Dendritic cell treated with granulocyte-macrophage colony-stimulating factor and Interleukin-4, amounts not matched to agents 40 ng/mL and 50 ng/mL, for 4 days (primary cell): Measurements from ENCODE around the gene MAPKAPK3.

Experiments
- H3K27ac Mint-ChIP-seq: one replicate; pipeline ENCODE4 v1.8.0; 2022; ENCODE audit warnings: mild to moderate bottlenecking, mixed read lengths
- H3K27me3 Mint-ChIP-seq: one replicate; pipeline ENCODE4 v1.8.0; 2022; ENCODE audit warnings: mild to moderate bottlenecking, mixed read lengths
- H3K36me3 Mint-ChIP-seq: one replicate; pipeline ENCODE4 v1.8.0; 2022; ENCODE audit warnings: low read depth, mixed read lengths
- H3K4me1 Mint-ChIP-seq: one replicate; pipeline ENCODE4 v1.8.0; 2022; ENCODE audit warnings: low read depth, mixed read lengths
- H3K4me3 Mint-ChIP-seq: one replicate; pipeline ENCODE4 v1.8.0; 2022; ENCODE audit warnings: mild to moderate bottlenecking, moderate library complexity, mixed read lengths
- H3K9me3 Mint-ChIP-seq: one replicate; pipeline ENCODE4 v1.8.0; 2022; ENCODE audit warnings: mixed read lengths
- intact Hi-C: fragments of 100-400 bp; cut with micrococcal nuclease; formaldehyde crosslinking; loops from one replicate; pipeline ENCODE4 v1.15.0; 2022

The MAPKAPK3 gene

DNA sequence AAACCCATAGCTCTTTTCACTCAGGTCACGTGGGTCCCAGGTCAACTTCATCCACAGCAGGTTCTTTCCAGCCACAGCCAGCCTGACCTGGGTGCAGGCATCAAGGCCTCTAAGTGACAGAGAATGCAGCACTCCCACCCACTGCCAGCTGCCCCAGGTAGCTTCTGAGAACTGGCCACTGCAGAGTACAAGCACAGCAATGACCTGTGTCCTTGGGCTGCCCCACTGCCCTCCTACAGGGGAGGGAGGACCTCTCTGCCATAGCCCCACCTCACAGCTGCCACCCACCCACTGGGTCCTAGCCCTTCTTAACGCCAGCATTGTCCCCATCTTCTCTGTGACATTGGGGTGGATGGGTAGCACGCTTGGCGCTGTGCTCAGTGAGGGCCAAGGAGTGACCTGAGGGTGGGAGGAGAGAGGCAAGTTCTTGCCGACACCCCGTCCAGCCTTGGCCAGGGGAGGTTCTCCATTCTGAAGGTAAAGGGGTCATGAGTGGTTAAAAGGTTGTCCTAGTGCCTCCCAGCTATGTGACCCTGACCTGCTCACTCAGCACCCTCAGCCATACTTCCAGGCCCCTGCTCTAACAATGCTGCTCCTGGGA, 17.7 kb upstream of the MAPKAPK3 start:
- Mint-ChIP-seq H3K4me3 (no peak overlapping the region), H3K27me3 (no peaks in the 10 kb centered on the region), H3K4me1 (peaks cover 83% of the 10 kb centered on the region), H3K27ac (peak overlapping the region; percentile 99), H3K9me3 (no peaks in the 10 kb centered on the region), H3K36me3 (peaks cover 65% of the 10 kb centered on the region)
- intact Hi-C loops = no loop called here

DNA sequence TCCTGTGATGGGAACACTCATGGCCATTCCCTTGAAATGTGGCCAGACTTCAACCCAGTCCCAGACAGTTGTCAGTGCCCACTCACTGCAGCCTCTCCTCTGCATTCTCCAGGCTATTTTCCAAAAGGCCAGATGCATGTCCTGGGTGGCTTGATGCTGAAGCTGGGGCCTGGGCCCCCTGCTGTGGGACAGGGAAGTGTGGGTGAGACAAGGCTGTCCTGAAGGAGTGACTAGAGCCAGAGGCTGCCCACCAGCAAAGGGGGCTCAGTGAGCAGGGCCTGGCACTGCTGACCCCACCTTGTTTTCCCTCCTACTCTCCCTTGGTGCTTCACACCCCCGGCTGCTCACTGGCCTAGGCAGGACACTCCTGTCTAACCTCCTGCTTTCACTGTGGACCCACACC, 17.2 kb upstream of the MAPKAPK3 start:
- Mint-ChIP-seq H3K4me1 (peaks cover 83% of the 10 kb centered on the region), H3K27ac (peak overlapping the region; percentile 99), H3K36me3 (peaks cover 65% of the 10 kb centered on the region), H3K4me3 (peak overlapping the region; percentile 41), H3K9me3 (no peaks in the 10 kb centered on the region), H3K27me3 (no peaks in the 10 kb centered on the region)
- intact Hi-C loops = no loop called here

DNA sequence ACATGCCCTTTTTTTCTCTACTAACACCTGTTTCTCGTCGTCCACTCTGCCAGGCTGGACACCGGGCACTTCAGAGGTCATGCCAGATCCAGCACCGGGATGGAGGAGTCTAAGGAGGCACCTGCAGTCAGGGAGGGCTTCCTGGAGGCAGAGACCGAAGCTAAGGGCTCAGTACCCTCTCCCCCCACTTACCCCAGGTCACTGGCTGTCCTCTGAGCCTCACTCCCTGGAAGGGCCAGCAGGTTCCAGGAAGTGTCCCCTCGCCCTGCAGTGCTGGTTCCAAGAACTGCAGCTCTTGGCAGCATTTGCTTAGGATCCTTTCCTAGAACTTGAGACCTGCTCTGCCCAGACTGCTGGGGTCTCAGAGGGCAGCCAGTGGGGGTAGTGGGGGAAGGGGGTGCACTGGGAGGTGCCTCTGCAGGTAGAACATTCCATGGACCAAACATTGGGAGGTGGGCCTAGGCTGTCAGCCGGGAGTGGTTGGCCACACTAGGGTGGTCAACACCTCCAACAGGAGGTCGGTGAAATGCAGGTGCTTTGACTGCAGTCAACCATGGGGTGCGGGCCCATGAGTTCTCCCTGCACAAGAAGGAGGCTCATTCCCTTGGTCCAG, 16.7 kb upstream of the MAPKAPK3 start:
- H3K4me3 Mint-ChIP-seq = peak overlapping the region; percentile 41
- peaks cover 65% of the 10 kb centered on the region for H3K36me3 Mint-ChIP-seq
- peaks cover 83% of the 10 kb centered on the region for H3K4me1 Mint-ChIP-seq

DNA sequence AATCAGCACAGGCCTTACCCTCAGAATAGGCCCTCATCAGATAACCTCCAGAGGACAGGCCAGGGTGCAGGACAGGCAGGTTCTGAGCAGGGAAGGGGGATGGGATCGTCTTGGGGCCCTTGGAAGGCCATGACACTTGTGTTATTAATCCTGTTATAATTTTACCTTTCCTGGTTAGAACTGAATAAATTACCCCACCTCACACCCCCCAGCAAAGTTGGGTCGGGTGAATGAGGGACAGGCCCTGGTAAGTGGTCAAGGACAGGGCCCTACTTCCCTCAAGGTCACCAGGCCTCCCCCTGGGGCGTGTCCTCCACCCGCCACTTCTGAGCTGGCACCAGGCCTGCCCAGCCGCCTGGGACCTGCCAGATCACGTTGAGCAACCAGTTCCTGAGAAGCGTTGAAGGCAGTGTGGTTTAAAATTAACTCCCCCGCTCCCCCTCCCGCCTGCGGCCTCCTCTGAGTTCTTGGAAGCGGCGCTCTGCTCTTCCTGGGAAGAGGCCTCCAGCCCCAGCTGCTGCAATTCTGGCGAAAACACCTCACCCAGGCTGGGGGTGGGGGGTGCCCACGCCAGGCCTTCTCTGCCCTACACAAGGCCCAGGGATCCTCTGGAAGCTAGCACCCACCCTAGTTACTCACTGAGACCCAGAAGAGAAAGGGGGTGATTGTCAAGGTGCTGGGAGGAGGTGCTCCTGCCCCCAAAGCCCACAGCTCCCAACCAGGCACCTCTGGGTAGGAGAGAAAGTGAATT, 15.9 kb upstream of the MAPKAPK3 start:
- Mint-ChIP-seq H3K36me3 (peaks cover 72% of the 10 kb centered on the region), H3K27ac (peak overlapping the region; percentile 99), H3K27me3 (no peaks in the 10 kb centered on the region), H3K4me1 (peaks cover 83% of the 10 kb centered on the region), H3K4me3 (peak overlapping the region; percentile 33), H3K9me3 (no peaks in the 10 kb centered on the region)
- intact Hi-C loops = loop anchor here (1.0 kb wide), 1 partner anchor 9 kb away; no protein-coding TSS in a partner anchor

More for the DNA sequence above, 16.7 kb upstream of the MAPKAPK3 start:
- Mint-ChIP-seq H3K27me3 (no peaks in the 10 kb centered on the region), H3K27ac (peak overlapping the region; percentile 99), H3K9me3 (no peaks in the 10 kb centered on the region)
- intact Hi-C loops = no loop called here

DNA sequence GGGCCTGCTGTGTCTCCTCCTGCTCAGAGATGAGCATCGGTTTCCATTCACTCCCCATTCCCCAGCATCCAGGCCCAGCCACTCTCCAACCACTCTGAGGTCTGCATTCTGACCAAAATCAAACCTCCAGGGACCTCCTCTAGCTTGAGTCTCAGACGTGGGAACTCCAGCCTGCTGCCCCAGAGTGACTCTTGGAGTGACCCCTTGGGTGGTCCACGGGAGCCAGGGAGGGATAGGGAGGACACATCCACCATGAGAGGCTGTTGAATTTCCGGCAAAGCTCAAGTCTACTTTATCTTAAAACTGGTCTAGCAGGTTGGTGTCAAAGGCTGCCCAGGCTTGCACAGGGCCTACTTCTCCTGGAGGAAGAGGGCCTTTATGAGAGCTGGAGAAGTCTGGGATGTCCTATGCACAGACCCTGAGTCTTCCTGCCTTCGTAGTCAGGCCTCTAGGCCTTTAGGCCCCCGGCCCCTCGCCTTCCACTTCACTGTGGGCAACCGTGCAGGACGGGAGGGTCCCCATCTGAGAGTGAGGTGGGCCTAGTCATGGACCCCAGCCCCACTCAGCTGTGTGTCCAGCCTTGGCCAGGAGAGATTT, 14.3 kb upstream of the MAPKAPK3 start:
- Mint-ChIP-seq H3K4me1 (peaks cover 85% of the 10 kb centered on the region), H3K4me3 (peak overlapping the region; percentile 42), H3K27ac (peak overlapping the region; percentile 99), H3K36me3 (peaks cover 89% of the 10 kb centered on the region), H3K9me3 (no peaks in the 10 kb centered on the region), H3K27me3 (no peaks in the 10 kb centered on the region)
- intact Hi-C loops = loop anchor here (1.0 kb wide), 1 partner anchor 9 kb away; the partner anchor contains the start of gene CISH

DNA sequence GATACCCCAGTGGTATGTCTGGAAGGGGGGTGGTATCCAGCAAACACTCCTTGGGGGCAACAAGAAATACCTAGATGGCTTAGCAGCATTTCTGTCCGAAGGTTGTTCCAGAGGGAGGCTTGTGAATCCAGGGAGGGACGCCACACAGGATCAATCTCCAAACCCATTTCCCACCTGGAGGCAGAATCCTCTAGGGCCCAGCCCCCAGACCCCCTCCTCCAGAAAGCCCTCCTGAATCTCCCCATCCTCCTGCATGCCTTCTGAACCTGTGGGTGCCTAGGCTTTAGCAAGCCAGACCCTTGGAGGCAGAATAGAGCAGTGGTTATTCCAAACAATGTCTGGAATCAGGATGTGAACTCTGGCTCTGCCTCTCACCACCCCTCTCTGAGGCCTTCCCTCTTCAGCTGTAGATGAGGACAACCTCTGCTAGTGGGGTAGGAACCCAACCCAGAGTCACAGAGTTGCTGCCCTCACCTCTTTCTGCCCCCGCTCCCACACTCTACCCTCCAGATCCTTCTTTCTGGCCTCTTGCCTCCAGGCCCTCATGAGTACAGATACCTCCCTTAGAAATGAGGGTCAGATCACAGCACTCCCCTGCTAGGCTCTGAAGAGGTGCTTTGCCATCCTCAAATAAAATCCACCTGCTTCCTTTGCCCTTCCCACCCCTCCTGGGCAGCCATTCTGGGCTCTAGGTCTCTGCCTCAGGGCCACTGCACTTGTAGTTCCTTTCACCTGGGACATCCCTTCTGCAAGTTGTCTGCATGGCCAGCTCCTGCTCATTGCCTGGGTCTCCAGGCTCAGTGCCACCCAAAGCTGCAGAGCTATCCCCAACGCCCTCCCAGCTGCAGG, 13.5 kb upstream of the MAPKAPK3 start:
- Mint-ChIP-seq H3K4me1 (peaks cover 88% of the 10 kb centered on the region), H3K4me3 (peak overlapping the region; percentile 99), H3K9me3 (no peaks in the 10 kb centered on the region), H3K27ac (peak overlapping the region; percentile 99), H3K36me3 (peaks cover 90% of the 10 kb centered on the region), H3K27me3 (no peaks in the 10 kb centered on the region)
- intact Hi-C loops = no loop called here

DNA sequence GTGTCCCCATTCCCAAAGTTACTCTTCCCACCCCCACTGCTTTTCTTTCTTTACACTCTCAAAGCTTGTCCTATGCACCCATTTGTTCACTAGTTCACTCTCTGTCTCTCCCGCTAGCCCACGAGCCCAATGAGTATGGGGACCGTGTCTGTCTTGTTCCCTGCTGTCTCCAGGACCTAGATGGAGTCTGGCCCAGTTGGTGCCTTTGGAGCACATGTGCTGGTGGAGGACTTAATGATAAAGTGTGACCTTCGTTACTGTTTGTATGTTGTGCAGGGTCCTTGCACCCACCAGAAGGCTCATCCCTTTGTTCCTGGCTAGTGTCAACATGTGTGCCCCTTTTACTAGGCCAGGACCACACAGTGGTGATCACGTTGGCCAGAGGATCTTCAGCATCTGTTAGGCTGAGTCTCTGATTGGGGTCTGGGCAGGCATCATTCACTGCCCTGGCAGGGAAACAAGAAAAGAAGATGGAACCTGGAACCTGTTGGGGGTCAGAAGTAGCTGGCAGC, 12.8 kb upstream of the MAPKAPK3 start:
- intact Hi-C loops = no loop called here
- Mint-ChIP-seq H3K27me3 (no peaks in the 10 kb centered on the region), H3K27ac (peak overlapping the region; percentile 99), H3K4me1 (peaks cover 86% of the 10 kb centered on the region), H3K9me3 (no peaks in the 10 kb centered on the region), H3K4me3 (peak overlapping the region; percentile 99), H3K36me3 (peaks cover 90% of the 10 kb centered on the region)

DNA sequence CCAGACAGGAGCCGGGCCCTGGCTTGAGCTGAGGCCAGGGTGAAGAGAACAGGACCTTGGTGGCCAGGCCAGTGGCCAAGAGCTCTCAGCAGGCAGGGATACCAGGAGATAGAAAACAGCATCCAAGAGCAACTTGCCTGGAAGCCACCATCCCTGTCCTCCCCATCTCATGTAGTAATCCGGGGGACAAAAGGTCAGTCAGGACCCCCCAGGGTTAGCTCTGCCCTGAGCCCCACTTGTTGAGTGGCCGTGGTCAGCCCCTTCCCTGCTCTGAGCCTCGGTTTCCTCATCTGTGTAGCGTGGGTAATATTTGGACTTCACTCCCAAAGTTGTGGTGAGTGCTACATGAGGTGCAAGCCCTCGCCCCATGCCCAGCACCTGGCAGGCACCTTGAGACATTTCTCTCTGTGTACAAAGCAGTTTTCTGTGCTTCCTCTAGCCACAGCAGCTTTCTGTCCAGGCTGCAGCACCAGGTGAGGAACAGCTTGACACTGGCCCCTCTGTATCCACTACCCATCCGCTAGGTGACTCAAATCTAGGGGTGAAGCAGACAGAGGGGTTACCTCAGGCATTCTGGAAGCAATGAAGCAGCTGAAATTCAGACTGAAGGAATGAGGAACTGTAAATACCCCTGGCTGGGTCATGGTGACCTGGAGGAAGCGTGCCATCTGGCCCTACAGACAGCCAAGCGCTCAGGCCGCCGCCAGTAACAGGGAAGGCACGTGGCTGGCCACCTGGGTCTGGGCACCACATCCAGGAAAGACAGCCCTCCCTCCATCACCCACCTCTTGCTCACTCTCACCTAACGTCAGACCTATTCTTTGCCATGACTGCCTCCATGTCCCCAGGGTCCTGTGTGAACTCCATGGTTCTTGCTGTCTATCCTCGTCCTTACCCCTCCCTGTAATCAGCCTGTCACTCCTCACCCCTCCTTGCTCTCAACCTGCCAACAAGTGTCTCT, 12.0 kb upstream of the MAPKAPK3 start:
- intact Hi-C loops = no loop called here
- H3K9me3 Mint-ChIP-seq = no peaks in the 10 kb centered on the region
- H3K4me1 Mint-ChIP-seq = peaks cover 78% of the 10 kb centered on the region
- H3K4me3 Mint-ChIP-seq = peak overlapping the region; percentile 99
- peak overlapping the region; percentile 99 for H3K27ac Mint-ChIP-seq
- H3K27me3 Mint-ChIP-seq = no peaks in the 10 kb centered on the region
- H3K36me3 Mint-ChIP-seq = peaks cover 90% of the 10 kb centered on the region

DNA sequence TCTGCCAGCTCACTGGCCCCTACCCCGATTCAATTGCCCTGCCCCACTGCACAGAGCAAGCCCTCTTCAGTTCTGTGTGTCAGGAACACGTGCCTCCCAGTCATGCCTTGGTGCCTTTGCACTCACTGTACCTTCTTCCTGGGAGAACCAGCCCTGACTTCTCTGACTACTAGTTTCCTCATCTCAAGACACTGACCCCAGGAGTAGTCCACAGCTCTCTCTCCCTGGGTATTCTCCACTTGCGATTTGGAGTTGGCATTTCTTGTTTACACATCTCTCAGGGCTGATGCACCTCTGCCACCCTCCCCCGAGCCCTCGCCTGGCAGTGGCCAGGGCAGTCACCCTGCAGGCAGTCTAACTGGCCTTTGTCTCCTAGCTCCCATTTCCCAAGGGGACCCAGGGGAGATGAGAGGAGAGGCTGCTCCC, 11.0 kb upstream of the MAPKAPK3 start:
- no peaks in the 10 kb centered on the region for H3K27me3 Mint-ChIP-seq
- H3K36me3 Mint-ChIP-seq = peaks cover 93% of the 10 kb centered on the region
- intact Hi-C loops = no loop called here
- H3K4me1 Mint-ChIP-seq = peaks cover 68% of the 10 kb centered on the region
- H3K4me3 Mint-ChIP-seq = peak overlapping the region; percentile 99
- peak overlapping the region; percentile 99 for H3K27ac Mint-ChIP-seq
- no peaks in the 10 kb centered on the region for H3K9me3 Mint-ChIP-seq

DNA sequence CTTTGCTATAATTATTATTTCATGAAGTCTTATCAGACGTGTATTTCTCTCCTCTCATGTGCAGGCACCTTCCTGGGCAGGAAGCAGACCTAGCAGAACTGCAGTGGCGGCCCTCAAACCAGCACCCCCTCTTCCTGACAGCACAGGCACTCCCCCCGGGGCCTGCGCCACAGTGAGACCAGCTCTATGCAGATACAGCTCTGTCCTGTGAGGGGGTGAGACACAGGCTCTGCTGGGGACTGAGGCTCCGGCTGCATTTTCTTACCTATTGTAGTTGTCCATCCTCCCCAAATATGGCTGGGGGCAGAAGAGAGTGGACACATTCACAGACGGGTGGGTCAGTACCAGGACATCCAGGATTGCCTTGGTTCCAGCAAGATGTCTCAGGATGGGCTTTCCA, 10.4 kb upstream of the MAPKAPK3 start:
- Mint-ChIP-seq H3K4me1 (peaks cover 63% of the 10 kb centered on the region), H3K36me3 (peaks cover 98% of the 10 kb centered on the region), H3K9me3 (no peaks in the 10 kb centered on the region), H3K27ac (peak overlapping the region; percentile 99), H3K4me3 (peak overlapping the region; percentile 99), H3K27me3 (no peaks in the 10 kb centered on the region)
- intact Hi-C loops = no loop called here

DNA sequence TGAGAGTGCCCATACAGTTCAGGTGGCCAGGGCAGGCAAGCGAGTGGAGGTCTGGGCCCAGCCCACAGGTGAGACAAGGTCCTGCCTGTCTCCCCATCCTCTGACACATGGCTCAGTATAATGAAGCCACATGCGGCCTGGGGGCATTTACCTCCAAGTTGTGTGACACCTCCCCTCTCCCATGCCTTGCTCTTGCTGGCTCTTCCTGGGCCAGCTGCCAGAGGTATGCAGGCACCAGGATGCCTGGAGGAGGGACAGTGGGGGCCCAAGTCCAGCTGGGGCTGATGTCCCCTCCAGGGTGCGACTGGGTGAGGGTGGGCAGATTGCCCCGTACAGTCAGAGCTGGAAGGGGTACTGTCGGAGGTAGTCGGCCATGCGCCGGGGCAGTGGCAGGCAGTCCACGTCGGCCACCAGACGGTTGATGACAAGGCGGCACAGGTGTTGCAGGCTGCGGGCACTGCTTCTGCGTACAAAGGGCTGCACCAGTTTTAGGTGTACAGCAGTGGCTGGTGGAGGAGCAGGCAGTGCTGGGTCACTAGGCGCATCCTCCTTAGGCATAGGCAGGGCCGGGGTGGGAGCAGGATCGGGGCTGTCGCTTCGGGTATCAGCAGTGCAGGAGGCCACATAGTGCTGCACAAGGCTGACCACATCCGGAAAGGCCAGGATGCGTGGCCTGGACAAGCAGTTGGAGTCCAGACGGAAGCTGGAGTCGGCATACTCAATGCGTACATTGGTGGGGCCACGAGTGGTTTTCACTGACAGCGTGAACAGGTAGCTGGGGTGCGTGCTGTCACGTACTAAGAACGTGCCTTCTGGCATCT, 9.5 kb upstream of the MAPKAPK3 start:
- Mint-ChIP-seq H3K4me3 (peak overlapping the region; percentile 99), H3K27ac (peak overlapping the region; percentile 99), H3K9me3 (no peaks in the 10 kb centered on the region), H3K4me1 (peaks cover 60% of the 10 kb centered on the region), H3K27me3 (no peaks in the 10 kb centered on the region), H3K36me3 (peaks cover 100% of the 10 kb centered on the region)
- intact Hi-C loops = no loop called here

DNA sequence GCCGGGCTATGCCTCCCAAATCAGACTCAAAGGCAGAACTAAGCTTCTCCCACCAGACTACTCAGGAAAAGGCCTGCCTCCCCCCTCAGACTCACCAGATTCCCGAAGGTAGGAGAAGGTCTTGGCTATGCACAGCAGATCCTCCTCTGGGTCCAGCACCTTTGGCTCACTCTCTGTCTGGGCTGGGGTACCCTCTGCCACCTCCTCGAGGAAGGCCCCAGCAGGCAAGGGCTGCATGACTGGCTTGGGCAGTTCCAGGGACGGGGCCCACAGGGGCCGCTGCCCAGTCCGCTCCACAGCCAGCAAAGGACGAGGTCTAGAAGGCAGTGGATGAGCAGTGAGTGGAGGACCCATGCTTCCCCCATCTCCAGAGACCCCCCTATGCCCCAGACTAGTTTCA, 8.7 kb upstream of the MAPKAPK3 start:
- no peaks in the 10 kb centered on the region for H3K9me3 Mint-ChIP-seq
- peak overlapping the region; percentile 99 for H3K4me3 Mint-ChIP-seq
- peaks cover 55% of the 10 kb centered on the region for H3K4me1 Mint-ChIP-seq
- intact Hi-C loops = no loop called here
- peak overlapping the region; percentile 99 for H3K27ac Mint-ChIP-seq
- H3K36me3 Mint-ChIP-seq = peaks cover 98% of the 10 kb centered on the region
- no peaks in the 10 kb centered on the region for H3K27me3 Mint-ChIP-seq
